Measurements from ENCODE around the gene SLC27A4.
A peak's percentile ranks its signal among the peaks of the same experiment; 100 is the strongest.

Gene SLC27A4

GRCh38 chr9:128392302-128393144 is 52.2 kb downstream of the SLC27A4 start:
- DNase-seq = no peak

GRCh38 chr9:128393145-128393775 is 52.9 kb downstream of the SLC27A4 start:
- no peak for DNase-seq

GRCh38 chr9:128393970-128394369 is 53.6 kb downstream of the SLC27A4 start:
- DNase-seq = no peak

- no peak for DNase-seq
Observed at GRCh38 chr9:128394379-128395168, 54.2 kb downstream of the SLC27A4 start.

GRCh38 chr9:128396970-128397613 is 56.8 kb downstream of the SLC27A4 start:
- DNase-seq = no peak

- no peak for DNase-seq
Observed at GRCh38 chr9:128397831-128398230, 57.5 kb downstream of the SLC27A4 start.

GRCh38 chr9:128399861-128400260 is 59.5 kb downstream of the SLC27A4 start:
- no peak for DNase-seq

- no peak for DNase-seq
Observed at GRCh38 chr9:128404560-128404959, 64.2 kb downstream of the SLC27A4 start.

- DNase-seq = no peak
Observed at GRCh38 chr9:128405077-128405779, 64.9 kb downstream of the SLC27A4 start.

GRCh38 chr9:128405780-128406171 is 65.4 kb downstream of the SLC27A4 start:
- no peak for DNase-seq

- DNase-seq = peak; percentile 49
Observed at GRCh38 chr9:128406848-128407391, 66.6 kb downstream of the SLC27A4 start.

GRCh38 chr9:128408963-128409431 is 68.7 kb downstream of the SLC27A4 start:
- no peak for DNase-seq

- no peak for DNase-seq
Observed at GRCh38 chr9:128409450-128409849, 69.1 kb downstream of the SLC27A4 start.

- no peak for DNase-seq
Observed at GRCh38 chr9:128409978-128410377, 69.7 kb downstream of the SLC27A4 start.

Measured in fibroblast of skin of scalp (primary cell).